ENCODE results near the gene MOGAT1.

GRCh38 chr2:222669353-222669752 lies 2.1 kb upstream of the MOGAT1 start:
- TF ChIP-seq CTCF (IDR thresholded peaks at IDR 0.05) (no peak), ZFX (IDR thresholded peaks at IDR 0.05; ENCODE audit: borderline replicate concordance) (no peak)

All from 22Rv1 (cell line).